Tibial nerve (tissue), 4 donors: ENCODE data around the gene SLAMF8. TPM values are rescaled to one million over a fixed set of nuclear protein-coding genes. Genes with fewer than 3 reads are reported as not detected.

Experiments
- DNase-seq, 2 donors: peaks; one replicate each; pipeline ENCODE4 v3.0.0-alpha.2; 2019; ENCODE audit warnings: low spot score in 2 of 2
- H3K27ac ChIP-seq, 4 donors: fragments of 200-600 bp; sonication (generic) in 3 of 4; one replicate each; pipeline ENCODE4 v1.5.1; 2017 to 2019; ENCODE audit warnings: mild to moderate bottlenecking in 1 of 4
- H3K27me3 ChIP-seq, 2 donors: fragments of 200-600 bp; sonication (generic) in 1 of 2; one replicate each; pipeline versions ENCODE4 v1.5.1 to v1.6.0; 2017 to 2019
- H3K36me3 ChIP-seq, 3 donors: fragments of 200-600 bp; sonication (generic); one replicate each; pipeline ENCODE4 v1.5.1; 2018 to 2019
- H3K4me1 ChIP-seq, 4 donors: fragments of 200-600 bp; sonication (generic) in 3 of 4; one replicate each; pipeline ENCODE4 v1.5.1; 2017 to 2019
- H3K4me3 ChIP-seq, 4 donors: fragments of 200-600 bp; sonication (generic) in 3 of 4; one replicate each; pipeline ENCODE4 v1.5.1; 2017 to 2019; ENCODE audit warnings: mild to moderate bottlenecking in 1 of 4, moderate library complexity in 1 of 4
- H3K9me3 ChIP-seq, 4 donors: fragments of 200-600 bp; sonication (generic) in 3 of 4; one replicate each; pipeline ENCODE4 v1.5.1; 2017 to 2019
- EP300 ChIP-seq, 2 donors: sonication (generic); formaldehyde crosslinking; IDR thresholded peaks; one replicate each; pipeline ENCODE4 v1.6.1; 2017; ENCODE audit warnings: antibody characterized with exemption in 2 of 2, mild to moderate bottlenecking in 1 of 2
- POLR2A ChIP-seq, 2 donors: fragments of 450-650 bp; IDR thresholded peaks; one replicate each; pipeline ENCODE4 v1.6.1; 2017; ENCODE audit warnings: antibody characterized with exemption in 2 of 2, mild to moderate bottlenecking in 2 of 2, moderate library complexity in 2 of 2
- WGBS, 2 donors: methylation state at CpG; one replicate each; pipeline ENCODE4 v1.1.5; 2018; 5-methylcytosine and 5-hydroxymethylcytosine counted together
- total RNA-seq, 4 donors: library from RNA; depleted of rRNA; stranded (reverse); fragments of >200 nt; gene quantifications; one replicate each; pipeline ENCODE4 v1.1.0, GENCODE V29; 2016
- TF ChIP-seq, protein P1 (sequence below), 5 experiments: fragments of 200-600 bp in 3 of 5; fragments of 450-650 bp in 2 of 5; sonication (generic) in 3 of 5; IDR thresholded peaks; one replicate each; pipeline ENCODE4 v1.5.1; 2016 to 2019; ENCODE audit warnings: antibody characterized with exemption in 5 of 5, mild to moderate bottlenecking in 3 of 5, moderate library complexity in 2 of 5

SLAMF8 gene
- total RNA-seq, 4 donors from 2014 or later: 2.2 to 6.9 (median 3.7) TPM

DNA sequence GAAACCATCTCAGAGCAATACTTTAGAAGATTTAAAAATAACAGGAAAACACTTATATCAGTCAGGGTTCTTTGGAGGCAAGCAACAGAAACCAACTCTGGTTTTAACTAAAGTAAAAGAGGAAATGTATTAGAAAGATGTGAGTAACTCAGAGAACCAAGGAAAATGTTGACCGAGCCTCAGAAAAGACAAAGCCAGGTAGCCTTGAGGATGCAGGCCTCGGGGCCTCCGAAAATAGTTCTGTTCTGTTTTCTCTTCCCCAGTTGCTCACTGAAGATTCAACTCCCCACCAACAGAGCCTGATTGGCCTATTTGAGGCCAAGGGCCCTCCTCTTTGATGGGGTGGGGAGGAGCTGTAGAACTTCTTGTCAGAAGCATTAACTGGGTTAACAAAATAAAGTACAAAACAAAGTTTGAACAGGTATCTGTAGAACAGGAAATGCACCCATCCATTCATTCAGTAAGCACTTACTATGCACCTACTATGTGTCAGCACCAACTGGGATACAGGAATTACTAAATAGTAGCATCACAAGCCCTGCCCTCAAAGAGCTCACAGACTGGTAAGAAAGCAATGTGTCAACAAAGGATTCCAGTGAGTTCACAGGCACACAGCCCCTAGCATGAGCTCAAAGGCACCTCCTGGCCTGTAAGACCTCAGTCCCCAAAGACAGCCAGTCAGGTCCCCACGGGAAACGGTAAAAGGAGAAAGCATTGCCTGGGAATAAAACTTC, 12.6 kb downstream of the SLAMF8 start:
- Histone ChIP-seq H3K4me3 (no peak overlapping the region), H3K27me3 (no peaks in the 10 kb centered on the region), H3K36me3 (peaks cover 0 to 64% (median 0%) of the 10 kb centered on the region in 3 donors), H3K27ac (no peak overlapping the region), H3K4me1 (no peaks in the 10 kb centered on the region), H3K9me3 (no peaks in the 10 kb centered on the region)
- WGBS, 2 donors: 80 to 86% methylated on average over 5 of the region's 5 CpGs
- DNase-seq: no peak
- no peak for TF ChIP-seq EP300 (IDR thresholded peaks at IDR 0.05)
- TF ChIP-seq POLR2A (IDR thresholded peaks at IDR 0.05): no peak
- TF ChIP-seq, protein P1, sequence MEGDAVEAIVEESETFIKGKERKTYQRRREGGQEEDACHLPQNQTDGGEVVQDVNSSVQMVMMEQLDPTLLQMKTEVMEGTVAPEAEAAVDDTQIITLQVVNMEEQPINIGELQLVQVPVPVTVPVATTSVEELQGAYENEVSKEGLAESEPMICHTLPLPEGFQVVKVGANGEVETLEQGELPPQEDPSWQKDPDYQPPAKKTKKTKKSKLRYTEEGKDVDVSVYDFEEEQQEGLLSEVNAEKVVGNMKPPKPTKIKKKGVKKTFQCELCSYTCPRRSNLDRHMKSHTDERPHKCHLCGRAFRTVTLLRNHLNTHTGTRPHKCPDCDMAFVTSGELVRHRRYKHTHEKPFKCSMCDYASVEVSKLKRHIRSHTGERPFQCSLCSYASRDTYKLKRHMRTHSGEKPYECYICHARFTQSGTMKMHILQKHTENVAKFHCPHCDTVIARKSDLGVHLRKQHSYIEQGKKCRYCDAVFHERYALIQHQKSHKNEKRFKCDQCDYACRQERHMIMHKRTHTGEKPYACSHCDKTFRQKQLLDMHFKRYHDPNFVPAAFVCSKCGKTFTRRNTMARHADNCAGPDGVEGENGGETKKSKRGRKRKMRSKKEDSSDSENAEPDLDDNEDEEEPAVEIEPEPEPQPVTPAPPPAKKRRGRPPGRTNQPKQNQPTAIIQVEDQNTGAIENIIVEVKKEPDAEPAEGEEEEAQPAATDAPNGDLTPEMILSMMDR (IDR thresholded peaks at IDR 0.05): no peak

DNA sequence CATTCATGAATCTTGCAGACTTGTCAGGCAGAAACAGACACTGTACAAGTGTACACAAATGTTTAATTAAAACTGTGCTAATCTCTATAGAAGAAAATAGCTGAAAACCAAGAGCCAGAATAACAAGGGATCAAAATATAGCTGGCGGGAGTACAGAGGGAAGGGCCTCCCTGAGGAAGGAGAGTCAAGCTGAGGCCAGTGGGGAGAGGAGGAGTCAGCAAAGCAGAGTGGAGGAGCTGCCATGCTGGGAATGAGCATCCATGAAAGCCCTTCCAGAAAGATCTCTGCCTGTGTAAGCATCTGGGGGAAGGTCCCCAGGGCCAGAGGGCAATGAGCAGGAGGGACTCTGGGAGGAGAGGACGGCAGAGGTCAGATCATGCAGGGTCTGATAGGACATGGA, 15.1 kb downstream of the SLAMF8 start:
- no peak for DNase-seq
- WGBS, 2 donors: 48 to 66% methylated on average over 2 of the region's 2 CpGs
- H3K36me3 ChIP-seq: peaks cover 0 to 39% (median 0%) of the 10 kb centered on the region in 3 donors
- H3K4me3 ChIP-seq: no peak overlapping the region
- TF ChIP-seq POLR2A (IDR thresholded peaks at IDR 0.05) (no peak), EP300 (IDR thresholded peaks at IDR 0.05) (no peak)
- TF ChIP-seq, protein P1 (IDR thresholded peaks at IDR 0.05): no peak
- H3K9me3 ChIP-seq: no peaks in the 10 kb centered on the region
- no peak overlapping the region for H3K27ac ChIP-seq
- H3K4me1 ChIP-seq: no peaks in the 10 kb centered on the region
- no peaks in the 10 kb centered on the region for H3K27me3 ChIP-seq

DNA sequence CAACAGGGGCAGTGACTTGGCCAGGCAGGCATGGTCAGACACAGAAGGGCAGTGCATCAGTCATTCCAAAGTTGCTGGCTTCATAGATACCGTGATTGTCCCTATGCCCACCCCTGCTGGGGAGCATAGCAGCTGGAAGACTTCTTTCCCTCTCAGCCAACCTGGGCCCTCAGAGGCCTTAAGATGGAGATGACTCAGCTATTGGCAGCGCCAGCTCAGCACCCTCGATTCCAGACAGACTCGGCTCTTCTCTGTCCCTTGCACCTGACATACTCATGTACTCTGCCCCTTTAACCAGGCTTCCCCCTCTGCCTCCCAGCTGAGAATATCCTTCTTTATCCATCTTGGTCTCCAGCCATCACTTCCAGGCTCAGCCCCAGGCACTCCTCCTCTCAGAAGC, 16.8 kb downstream of the SLAMF8 start:
- H3K4me1 ChIP-seq: no peaks in the 10 kb centered on the region
- no peak for DNase-seq
- no peaks in the 10 kb centered on the region for H3K9me3 ChIP-seq
- no peak for TF ChIP-seq EP300 (IDR thresholded peaks at IDR 0.05)
- TF ChIP-seq, protein P1 (IDR thresholded peaks at IDR 0.05): no peak
- TF ChIP-seq POLR2A (IDR thresholded peaks at IDR 0.05): no peak
- no peaks in the 10 kb centered on the region for H3K27me3 ChIP-seq
- WGBS, 2 donors: 83 to 91% methylated on average over 4 of the region's 4 CpGs
- peaks cover 0 to 27% (median 0%) of the 10 kb centered on the region in 3 donors for H3K36me3 ChIP-seq
- H3K4me3 ChIP-seq: no peak overlapping the region
- H3K27ac ChIP-seq: no peak overlapping the region

DNA sequence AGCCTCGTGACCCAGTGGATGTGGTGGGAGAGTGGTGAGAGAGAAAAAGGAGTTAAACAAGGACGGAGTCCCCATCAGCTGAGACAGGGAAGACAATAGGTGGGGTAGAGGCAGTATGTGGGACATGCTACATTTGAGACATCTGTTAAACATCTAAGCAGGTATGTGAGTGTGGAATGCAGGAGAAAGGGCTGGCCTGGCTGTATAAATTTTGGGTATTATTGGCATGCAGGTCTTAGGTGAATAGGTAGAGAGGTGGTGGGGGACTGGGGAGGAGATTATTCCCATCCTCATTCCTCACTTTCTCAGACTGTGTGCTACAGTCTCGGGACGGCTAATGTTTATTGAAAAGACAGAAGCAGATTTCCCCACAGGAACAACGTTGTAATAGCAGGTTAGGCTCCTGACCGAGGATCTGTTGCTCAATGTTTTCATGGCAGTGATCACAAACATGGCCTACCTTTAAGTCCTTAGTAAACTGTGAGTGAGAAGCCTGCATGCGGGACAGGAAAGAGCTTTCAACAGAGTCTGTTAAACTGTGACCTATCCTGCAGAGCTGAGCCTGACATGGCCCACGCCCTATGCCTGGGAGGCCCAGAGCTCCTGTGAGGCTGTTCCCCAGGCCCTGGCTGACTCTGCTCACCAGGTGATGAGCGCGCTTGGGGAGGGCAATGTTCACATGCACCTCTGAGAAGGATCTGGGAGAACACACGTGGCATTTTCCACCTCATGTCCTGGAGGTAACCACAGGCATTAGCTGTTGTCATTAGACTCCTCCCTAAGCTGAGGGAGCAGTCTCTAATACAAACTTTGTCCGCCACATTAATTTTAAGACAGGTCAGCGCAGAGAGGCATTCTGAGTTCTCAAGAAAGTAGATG, 19.3 kb downstream of the SLAMF8 start:
- Histone ChIP-seq H3K4me1 (peaks cover 0 to 4% (median 0%) of the 10 kb centered on the region in 4 donors), H3K36me3 (peaks cover 0 to 11% (median 0%) of the 10 kb centered on the region in 3 donors), H3K4me3 (no peak overlapping the region), H3K9me3 (no peaks in the 10 kb centered on the region), H3K27me3 (no peaks in the 10 kb centered on the region), H3K27ac (no peak overlapping the region)
- WGBS, 2 donors: 84 to 86% methylated on average over 13 of the region's 13 CpGs
- no peak for TF ChIP-seq EP300 (IDR thresholded peaks at IDR 0.05)
- TF ChIP-seq POLR2A (IDR thresholded peaks at IDR 0.05): no peak
- TF ChIP-seq, protein P1 (IDR thresholded peaks at IDR 0.05): no peak
- DNase-seq: no peak

DNA sequence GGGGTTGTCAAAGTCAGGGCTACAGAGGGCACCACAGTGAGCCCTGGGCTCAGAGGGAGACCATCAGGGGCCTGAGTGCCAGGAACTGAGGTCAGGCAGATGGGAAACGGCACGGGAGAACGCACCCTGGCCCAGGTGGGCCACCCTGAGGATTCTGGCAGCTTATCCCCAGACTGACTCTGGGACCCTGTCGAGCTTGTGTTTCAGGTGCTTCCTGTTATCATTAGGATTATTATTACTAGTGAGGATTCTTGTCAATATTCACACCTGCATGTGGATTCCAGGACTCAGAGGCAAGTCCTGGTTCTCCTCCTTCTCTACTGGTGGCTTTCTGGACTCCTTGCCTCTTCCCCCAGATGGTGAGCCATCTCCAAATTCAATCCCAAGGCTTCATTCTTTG, 20.6 kb downstream of the SLAMF8 start:
- Histone ChIP-seq H3K9me3 (no peaks in the 10 kb centered on the region), H3K36me3 (no peaks in the 10 kb centered on the region), H3K4me3 (no peak overlapping the region), H3K4me1 (peaks cover 0 to 4% (median 0%) of the 10 kb centered on the region in 4 donors), H3K27ac (no peak overlapping the region), H3K27me3 (no peaks in the 10 kb centered on the region)
- no peak for DNase-seq
- TF ChIP-seq EP300 (IDR thresholded peaks at IDR 0.05) (no peak), POLR2A (IDR thresholded peaks at IDR 0.05) (no peak)
- TF ChIP-seq, protein P1 (IDR thresholded peaks at IDR 0.05): no peak
- 60 to 61% methylated on average over 4 of the region's 4 CpGs for WGBS, 2 donors
